ENCODE results near the gene VPREB1.

DNA sequence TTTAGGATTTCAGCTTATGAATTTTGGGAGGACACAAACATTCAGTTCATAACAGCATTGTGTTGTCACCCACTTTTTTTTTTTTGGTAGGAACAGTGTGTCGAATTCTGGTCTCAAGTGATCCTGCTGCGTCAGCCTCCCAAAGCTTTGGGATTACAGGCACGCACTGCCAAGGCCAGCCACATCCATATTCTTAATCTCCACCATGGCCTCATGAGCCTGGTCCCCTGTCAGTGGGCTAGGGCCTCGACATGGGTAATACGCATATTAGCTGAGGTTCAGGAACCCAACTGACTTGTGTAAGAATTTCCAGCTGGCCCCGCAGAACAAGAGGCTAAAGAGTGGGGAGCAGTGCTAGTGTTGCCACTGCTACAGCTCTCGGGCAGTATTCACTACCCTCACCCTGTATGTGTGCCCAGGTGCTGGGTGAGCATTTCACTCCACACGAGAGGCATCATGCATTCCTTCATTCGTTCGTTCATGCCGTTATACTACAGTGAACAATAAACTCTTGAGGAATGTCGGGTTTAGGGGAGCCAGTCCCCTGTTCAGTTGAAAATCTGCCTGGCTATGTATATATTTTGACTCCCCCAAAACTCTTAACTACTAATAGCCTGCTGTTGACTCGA, 5.2 kb upstream of the VPREB1 start:
- TF ChIP-seq EZH2 (IDR thresholded peaks at IDR 0.05), result no peak
- TF ChIP-seq POLR2AphosphoS5 (IDR thresholded peaks at IDR 0.05; ENCODE audit: borderline replicate concordance, low read depth, low read length), result no peak
- TF ChIP-seq FOXP2 (optimal IDR thresholded peaks at IDR 0.05; ENCODE audit: control extremely low read depth, extremely low read length, insufficient read depth), result no peak

Measured in SK-N-MC (cell line).